Hematopoietic multipotent progenitor cell treated with erythropoietin and hydrocortisone succinate and interleukin-3 and kit ligand, for 15 days (in vitro differentiated cells): Measurements from ENCODE around the gene PHLDA2.
"Not testable (repeated sequence)": the region's sequence is repeated elsewhere in the genome, so short reads cannot be mapped to it uniquely, and the experiment has no call there.

Source experiments
- DNase-seq: peaks from one replicate; pipeline ENCODE4 v3.0.0-alpha.2; 2015; ENCODE audit warnings: low spot score

PHLDA2 gene

GRCh38 chr11:2945031-2945756 lies 16.0 kb upstream of the PHLDA2 start:
- DNase-seq, result no peak

- DNase-seq, result no peak
These were observed 15.3 kb upstream of the PHLDA2 start for GRCh38 chr11:2944530-2944929.

- DNase-seq, result no peak
These were observed 14.5 kb upstream of the PHLDA2 start for GRCh38 chr11:2943711-2944118.

DNA sequence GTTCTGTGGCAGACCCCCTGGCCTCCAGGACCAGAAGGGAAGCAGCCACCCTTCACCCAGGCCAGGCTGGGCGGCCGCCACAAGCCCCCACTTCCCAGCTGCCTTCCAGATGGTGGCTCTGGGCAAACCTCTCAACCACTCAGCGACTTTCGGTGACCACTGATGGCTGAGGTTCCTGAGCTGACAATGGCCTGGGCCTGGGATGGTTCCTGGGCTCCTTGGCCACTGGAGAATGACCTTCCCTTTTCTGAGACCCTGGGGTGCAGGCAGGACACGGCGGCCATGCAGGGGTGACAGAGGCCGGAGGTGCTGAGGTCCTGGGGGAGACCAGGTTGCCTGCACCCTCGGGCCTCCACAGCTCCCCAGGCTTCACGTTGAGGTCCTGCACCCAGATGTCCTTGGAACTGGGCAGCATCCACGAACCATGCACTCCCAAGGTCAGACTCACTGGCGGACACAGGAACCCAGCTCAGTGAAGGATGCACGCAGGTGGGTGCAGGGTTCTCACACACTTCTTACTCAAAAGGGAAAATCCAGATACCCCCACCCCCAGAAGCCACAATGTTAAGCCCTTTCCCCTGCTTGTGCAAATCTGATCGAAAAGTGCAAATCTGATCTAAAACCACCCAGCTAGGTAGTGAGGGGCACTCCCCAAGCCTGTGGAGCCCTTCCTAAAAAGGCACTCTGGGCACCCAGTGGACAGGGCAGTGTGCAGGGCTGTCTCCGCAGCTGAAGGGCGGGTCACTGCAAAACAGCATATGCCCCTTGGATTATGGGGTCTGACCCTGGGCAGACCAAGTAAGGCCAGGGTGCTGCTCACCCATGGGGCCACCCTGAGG lies 13.9 kb upstream of the PHLDA2 start:
- no peak for DNase-seq

DNA sequence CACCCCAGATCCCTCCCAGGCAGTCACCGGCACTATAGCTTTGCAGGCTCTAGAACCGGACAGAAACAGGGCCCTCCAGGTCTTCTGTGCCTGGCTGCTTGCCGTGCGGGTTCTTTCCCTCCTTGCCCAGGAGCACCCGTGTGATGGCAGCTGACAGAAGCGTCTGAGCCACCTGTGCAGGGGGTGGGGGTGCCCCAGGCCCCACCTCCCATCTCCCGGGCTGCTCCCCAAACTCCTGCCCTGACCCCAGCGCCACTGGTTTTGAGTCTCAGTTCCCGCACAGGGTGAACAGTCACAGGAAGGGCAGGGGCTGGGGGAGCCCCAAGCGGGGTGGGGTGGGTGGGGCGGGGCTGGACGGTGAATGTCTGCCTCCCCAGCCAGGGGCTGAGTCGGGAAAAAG lies 13.2 kb upstream of the PHLDA2 start:
- no peak for DNase-seq

- DNase-seq, result no peak
These were observed 12.0 kb upstream of the PHLDA2 start for GRCh38 chr11:2940921-2941821.

GRCh38 chr11:2940147-2940920 lies 11.1 kb upstream of the PHLDA2 start:
- DNase-seq, result peak; percentile 73

- DNase-seq, result not testable (repeated sequence)
These were observed 9.5 kb upstream of the PHLDA2 start for GRCh38 chr11:2938458-2939418.

DNA sequence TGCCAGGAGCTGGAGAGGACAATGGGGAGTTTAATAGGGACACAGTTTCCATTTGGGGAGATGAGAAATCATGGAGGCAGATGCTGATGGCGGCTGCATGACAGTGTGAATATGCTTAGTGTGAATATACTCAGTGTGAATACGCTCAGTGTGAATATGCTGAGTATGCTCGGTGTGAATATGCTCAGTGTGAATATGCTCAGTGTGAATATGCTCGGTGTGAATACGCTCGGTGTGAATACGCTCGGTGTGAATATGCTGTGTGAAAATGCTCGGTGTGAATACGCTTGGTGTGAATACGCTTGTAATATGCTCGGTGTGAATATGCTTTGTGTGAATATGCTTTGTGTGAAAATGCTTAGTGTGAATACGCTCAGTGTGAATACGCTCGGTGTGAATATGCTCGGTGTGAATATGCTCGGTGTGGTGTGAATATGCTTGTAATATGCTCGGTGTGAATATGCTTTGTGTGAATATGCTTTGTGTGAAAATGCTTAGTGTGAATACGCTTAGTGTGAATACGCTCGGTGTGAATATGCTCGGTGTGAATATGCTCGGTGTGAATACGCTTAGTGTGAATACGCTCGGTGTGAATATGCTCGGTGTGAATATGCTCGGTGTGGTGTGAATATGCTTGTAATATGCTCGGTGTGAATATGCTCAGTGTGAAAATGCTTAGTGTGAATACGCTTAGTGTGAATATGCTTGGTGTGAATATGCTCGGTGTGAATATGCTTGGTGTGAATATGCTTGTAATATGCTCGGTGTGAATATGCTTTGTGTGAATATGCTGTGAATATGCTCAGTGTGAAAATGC lies 8.6 kb upstream of the PHLDA2 start:
- not testable (repeated sequence) for DNase-seq

- DNase-seq, result no peak
These were observed 5.5 kb upstream of the PHLDA2 start for GRCh38 chr11:2934611-2935239.

DNA sequence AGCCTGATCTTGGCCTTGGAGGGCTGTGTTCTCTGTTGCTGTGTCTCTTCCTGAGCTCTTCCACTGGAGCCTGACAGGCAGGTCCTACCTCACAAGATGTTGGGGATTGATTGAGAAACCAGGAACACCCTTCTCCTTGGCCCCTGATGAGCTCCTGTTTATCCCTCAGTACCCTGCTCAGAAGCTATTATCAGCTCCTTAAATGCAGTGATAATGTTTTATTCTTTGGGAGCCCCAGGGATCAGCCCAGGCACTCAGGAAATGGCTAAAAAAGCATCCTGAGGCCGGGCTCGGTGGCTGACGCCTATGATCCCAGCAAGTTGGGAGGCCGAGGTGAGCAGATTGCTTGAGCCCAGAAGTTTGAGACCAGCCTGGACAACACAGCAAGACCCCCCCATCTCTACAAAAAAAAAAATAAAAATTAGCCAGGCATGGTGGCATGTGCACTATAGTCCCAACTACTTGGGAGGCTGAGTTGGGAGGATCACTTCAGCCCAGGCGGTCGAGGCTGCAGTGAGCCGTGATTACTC lies 4.9 kb upstream of the PHLDA2 start:
- no peak for DNase-seq

DNA sequence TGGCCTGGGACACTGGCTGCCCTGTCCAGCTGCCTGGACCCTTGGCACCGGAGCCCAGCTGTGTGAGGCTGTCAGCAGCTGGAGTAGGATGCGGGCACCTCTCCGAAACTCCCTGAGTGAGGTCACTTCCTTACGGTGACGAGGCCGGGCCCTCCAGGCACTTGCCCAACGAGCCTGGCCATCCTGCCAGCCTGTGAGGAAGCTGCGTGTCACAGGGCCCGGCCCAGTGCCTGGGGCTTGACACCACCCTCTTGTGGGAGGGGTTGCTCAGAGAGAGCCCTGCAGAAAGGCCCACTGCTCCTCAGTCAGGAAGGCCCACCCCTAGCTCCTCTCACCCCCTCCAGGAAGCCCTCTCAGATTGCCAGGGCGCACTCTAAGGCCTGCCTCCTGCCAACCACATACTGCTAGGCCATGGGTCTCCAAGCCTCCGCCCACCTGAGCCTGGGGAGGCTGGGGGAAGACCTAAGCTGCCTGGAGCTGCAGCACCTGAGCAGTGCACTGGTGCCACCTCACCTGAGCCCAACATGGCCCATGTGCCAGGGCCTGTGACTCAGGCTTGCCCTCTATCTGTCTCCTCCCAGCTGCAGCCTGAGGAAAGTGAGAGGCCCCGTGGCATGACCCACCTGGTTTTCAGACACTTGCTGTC lies 4.3 kb upstream of the PHLDA2 start:
- DNase-seq, result no peak

- no peak for DNase-seq
These were observed 3.6 kb upstream of the PHLDA2 start for GRCh38 chr11:2932850-2933251.

DNA sequence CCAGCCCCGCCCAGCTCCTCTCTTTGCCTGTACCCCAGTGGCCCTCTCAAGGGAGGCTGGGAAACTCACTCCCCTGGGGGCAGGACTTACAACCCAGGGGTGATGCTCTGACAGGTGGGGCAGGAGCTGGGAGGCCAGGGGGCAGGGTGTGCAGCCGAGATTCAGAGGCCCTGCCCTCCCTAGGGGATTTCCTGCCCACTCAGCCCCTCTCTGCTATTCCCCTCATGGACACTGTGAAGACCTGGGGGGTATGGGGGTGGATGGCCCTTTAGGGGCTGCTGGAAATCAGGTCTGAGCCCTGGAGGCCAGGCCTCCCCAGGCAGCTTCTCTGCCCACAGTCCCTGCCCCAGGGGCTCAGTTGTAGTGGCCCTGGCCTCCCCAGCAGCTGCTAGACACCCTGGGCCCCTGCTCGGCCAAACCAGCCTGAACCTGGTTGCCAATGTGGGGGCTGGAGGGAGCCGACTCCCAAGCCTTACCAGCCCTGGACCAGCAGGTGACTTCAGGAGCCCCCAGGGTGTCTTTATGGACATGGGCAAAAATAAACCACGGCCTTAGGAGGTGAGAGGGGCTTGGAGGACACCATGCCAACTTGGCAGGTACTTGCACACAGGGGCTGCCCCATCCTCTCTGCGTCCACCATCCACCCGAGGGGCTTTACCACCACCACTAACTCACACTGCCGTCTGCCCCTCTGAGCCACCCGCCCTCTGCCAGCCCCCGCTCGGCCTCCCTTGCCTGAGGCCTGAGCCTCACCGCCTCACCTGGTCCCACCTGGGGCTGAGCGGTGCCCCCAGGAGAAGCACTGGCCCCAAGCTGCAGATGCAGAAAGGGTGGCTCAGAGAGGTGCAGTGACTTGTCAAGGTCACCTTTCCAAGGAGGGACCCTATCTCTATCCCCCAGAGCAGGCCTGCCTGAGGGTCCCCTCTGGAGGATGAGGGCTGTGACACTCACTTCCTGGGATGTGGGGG lies 2.8 kb upstream of the PHLDA2 start:
- no peak for DNase-seq

DNA sequence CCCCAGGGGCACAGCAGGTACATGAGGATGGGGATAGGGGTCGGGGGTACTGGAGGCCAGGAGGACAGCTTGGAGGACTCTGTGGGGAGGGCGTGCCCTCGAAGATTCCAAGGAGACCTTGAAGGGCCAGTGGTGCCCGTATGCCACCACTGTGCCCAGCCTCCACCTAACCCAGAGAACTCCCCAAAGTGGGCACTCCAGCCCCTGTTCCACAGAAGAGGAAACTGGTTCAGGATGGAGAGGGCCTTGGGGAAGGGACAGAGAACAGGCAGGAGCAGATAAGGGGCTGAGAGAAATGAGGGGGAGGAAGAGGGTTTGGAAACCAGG lies 2.2 kb upstream of the PHLDA2 start:
- DNase-seq, result no peak

- DNase-seq, result peak; percentile 59
These were observed 1.6 kb upstream of the PHLDA2 start for GRCh38 chr11:2930704-2931419.
